ENCODE results near the gene MRPS22. TPM values are rescaled to one million over a fixed set of nuclear protein-coding genes. Genes with fewer than 3 reads are reported as not detected.

MRPS22 gene
- total RNA-seq, 3 donors from 2014 or later: 45.2 to 47.9 (median 46.4) TPM

GRCh38 chr3:139338405-139338804 is 5.4 kb upstream of the MRPS22 start:
- H3K27me3 ChIP-seq: peaks cover 0 to 12% of the 10 kb centered on the region in 2 donors

GRCh38 chr3:139339219-139339906 is 4.5 kb upstream of the MRPS22 start:
- Histone ChIP-seq H3K27ac (no peak overlapping the region), H3K27me3 (peaks cover 0 to 12% of the 10 kb centered on the region in 2 donors), H3K4me1 (peaks cover 0 to under 1% of the 10 kb centered on the region in 2 donors), H3K36me3 (no peaks in the 10 kb centered on the region), H3K9me3 (no peaks in the 10 kb centered on the region), H3K4me3 (no peak overlapping the region)
- DNase-seq (ENCODE audit: low spot score in 2 of 2): no peak
- TF ChIP-seq POLR2AphosphoS5 (IDR thresholded peaks at IDR 0.05) (no peak), CTCF (IDR thresholded peaks at IDR 0.05) (no peak), POLR2A (IDR thresholded peaks at IDR 0.05) (no peak)
- intact Hi-C loops (cut with DNase I; ENCODE audit: low total_unique reads): no loop called here

More at GRCh38 chr3:139338405-139338804, 5.4 kb upstream of the MRPS22 start:
- Histone ChIP-seq H3K4me3 (no peak overlapping the region), H3K36me3 (no peaks in the 10 kb centered on the region), H3K27ac (no peak overlapping the region), H3K4me1 (no peaks in the 10 kb centered on the region), H3K9me3 (no peaks in the 10 kb centered on the region)
- intact Hi-C loops (cut with DNase I; ENCODE audit: low total_unique reads): no loop called here
- no peak for DNase-seq (ENCODE audit: low spot score in 2 of 2)
- TF ChIP-seq POLR2A (IDR thresholded peaks at IDR 0.05): no peak

- Histone ChIP-seq H3K9me3 (no peaks in the 10 kb centered on the region), H3K36me3 (no peaks in the 10 kb centered on the region), H3K27me3 (peaks cover 0 to 12% of the 10 kb centered on the region in 2 donors), H3K4me3 (no peak overlapping the region), H3K4me1 (peaks cover 0 to 14% of the 10 kb centered on the region in 2 donors), H3K27ac (no peak overlapping the region)
- TF ChIP-seq CTCF (IDR thresholded peaks at IDR 0.05): no peak
- TF ChIP-seq POLR2AphosphoS5 (IDR thresholded peaks at IDR 0.05): no peak
- no peak for TF ChIP-seq POLR2A (IDR thresholded peaks at IDR 0.05)
- intact Hi-C loops (cut with DNase I; ENCODE audit: low total_unique reads): no loop called here
- no peak for DNase-seq (ENCODE audit: low spot score in 2 of 2)
Observed at GRCh38 chr3:139340784-139341183, 3.0 kb upstream of the MRPS22 start.

GRCh38 chr3:139342054-139342453 is 1.8 kb upstream of the MRPS22 start:
- Histone ChIP-seq H3K27ac (no peak overlapping the region), H3K36me3 (no peaks in the 10 kb centered on the region), H3K9me3 (no peaks in the 10 kb centered on the region), H3K4me1 (peaks cover 0 to 15% of the 10 kb centered on the region in 2 donors), H3K27me3 (peaks cover 0 to 12% of the 10 kb centered on the region in 2 donors), H3K4me3 (no peak overlapping the region)
- TF ChIP-seq CTCF (IDR thresholded peaks at IDR 0.05): no peak
- no peak for TF ChIP-seq POLR2A (IDR thresholded peaks at IDR 0.05)
- no peak for TF ChIP-seq POLR2AphosphoS5 (IDR thresholded peaks at IDR 0.05)
- DNase-seq (ENCODE audit: low spot score in 2 of 2): no peak
- intact Hi-C loops (cut with DNase I; ENCODE audit: low total_unique reads): no loop called here

GRCh38 chr3:139346771-139347170 is 3.0 kb downstream of the MRPS22 start:
- peaks cover 0 to 15% of the 10 kb centered on the region in 2 donors for H3K4me1 ChIP-seq
- H3K27me3 ChIP-seq: no peaks in the 10 kb centered on the region
- TF ChIP-seq POLR2AphosphoS5 (IDR thresholded peaks at IDR 0.05): no peak
- TF ChIP-seq POLR2A (IDR thresholded peaks at IDR 0.05): no peak
- no peak for TF ChIP-seq CTCF (IDR thresholded peaks at IDR 0.05)
- no peak overlapping the region for H3K27ac ChIP-seq
- no peaks in the 10 kb centered on the region for H3K9me3 ChIP-seq
- no peak overlapping the region for H3K4me3 ChIP-seq
- intact Hi-C loops (cut with DNase I; ENCODE audit: low total_unique reads): no loop called here
- no peaks in the 10 kb centered on the region for H3K36me3 ChIP-seq
- DNase-seq (ENCODE audit: low spot score in 2 of 2): no peak
